HCT116 (cell line): ENCODE data around the gene C10orf105.

ENCODE experiments used
- CBX3 ChIP-seq: IDR thresholded peaks from 2 replicates; pipeline ENCODE4 v1.6.1; 2012; ENCODE audit warnings: low read depth
- EZH2 ChIP-seq: fragments of 200-600 bp; sonication (generic); IDR thresholded peaks from 2 replicates; pipeline ENCODE4 v1.6.1; 2017; ENCODE audit warnings: antibody characterized with exemption, mixed run types
- POLR2A ChIP-seq: IDR thresholded peaks from 2 replicates; pipeline ENCODE4 v1.7.0; 2011; ENCODE audit warnings: borderline replicate concordance; ENCODE audit not compliant: insufficient read depth, insufficient read length; ENCODE audit errors: extremely low read depth
- POLR2AphosphoS5 ChIP-seq: IDR thresholded peaks from 2 replicates; pipeline ENCODE4 v1.6.1; 2011; ENCODE audit warnings: mild to moderate bottlenecking, low read depth, low read length, moderate library complexity
- SIN3A ChIP-seq: IDR thresholded peaks from 2 replicates; pipeline ENCODE4 v1.6.1; 2012; ENCODE audit warnings: low read depth
- SP1 ChIP-seq: IDR thresholded peaks from 2 replicates; pipeline ENCODE4 v1.6.1; 2012; ENCODE audit warnings: low read depth
- YY1 ChIP-seq: IDR thresholded peaks from 2 replicates; pipeline ENCODE4 v1.6.1; 2011; ENCODE audit warnings: low read length, low read depth, moderate library complexity, mild to moderate bottlenecking; ENCODE audit not compliant: insufficient replicate concordance; ENCODE audit errors: extremely low read depth
- TF ChIP-seq, protein P1 (sequence below), 3 experiments: fragments of 200-600 bp in 1 of 3; sonication (generic) in 1 of 3; IDR thresholded peaks in 2 of 3; conservative IDR thresholded peaks in 1 of 3; 2 replicates each; pipeline ENCODE4 v1.5.1; 2012 to 2017; ENCODE audit warnings: low read depth in 2 of 3, low read length in 2 of 3, antibody characterized with exemption in 1 of 3, borderline replicate concordance in 1 of 3, control low read depth in 1 of 3, mild to moderate bottlenecking in 1 of 3, mixed read lengths in 1 of 3, mixed run types in 1 of 3, moderate library complexity in 1 of 3; ENCODE audit not compliant: insufficient read depth in 1 of 3
- TF ChIP-seq, protein P2 (sequence below): IDR thresholded peaks from 2 replicates; pipeline ENCODE4 v1.6.1; 2012
- TF ChIP-seq, protein P3 (sequence below): IDR thresholded peaks from 2 replicates; pipeline ENCODE4 v1.6.1; 2011; ENCODE audit warnings: mild to moderate bottlenecking, low read length, moderate library complexity; ENCODE audit not compliant: insufficient replicate concordance; ENCODE audit errors: extremely low read depth
- TF ChIP-seq, protein P4 (sequence below): IDR thresholded peaks from 2 replicates; pipeline ENCODE4 v1.6.1; 2012; ENCODE audit warnings: low read depth

DNA sequence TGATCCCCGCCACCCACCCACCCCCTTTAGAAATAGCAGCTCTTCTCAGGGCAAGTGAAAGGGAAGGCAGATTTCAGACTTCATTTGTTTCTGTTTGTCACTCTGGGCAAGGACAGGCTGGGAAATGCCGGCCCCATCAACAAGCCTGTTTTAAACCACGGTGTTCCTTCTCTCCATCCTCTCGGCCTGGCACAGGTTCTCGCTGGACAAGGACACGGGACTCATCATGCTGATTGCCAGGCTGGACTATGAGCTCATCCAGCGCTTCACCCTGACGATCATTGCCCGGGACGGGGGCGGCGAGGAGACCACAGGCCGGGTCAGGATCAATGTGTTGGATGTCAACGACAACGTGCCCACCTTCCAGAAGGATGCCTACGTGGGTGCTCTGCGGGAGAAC is 42.3 kb downstream of the C10orf105 start:
- TF ChIP-seq, protein P1, sequence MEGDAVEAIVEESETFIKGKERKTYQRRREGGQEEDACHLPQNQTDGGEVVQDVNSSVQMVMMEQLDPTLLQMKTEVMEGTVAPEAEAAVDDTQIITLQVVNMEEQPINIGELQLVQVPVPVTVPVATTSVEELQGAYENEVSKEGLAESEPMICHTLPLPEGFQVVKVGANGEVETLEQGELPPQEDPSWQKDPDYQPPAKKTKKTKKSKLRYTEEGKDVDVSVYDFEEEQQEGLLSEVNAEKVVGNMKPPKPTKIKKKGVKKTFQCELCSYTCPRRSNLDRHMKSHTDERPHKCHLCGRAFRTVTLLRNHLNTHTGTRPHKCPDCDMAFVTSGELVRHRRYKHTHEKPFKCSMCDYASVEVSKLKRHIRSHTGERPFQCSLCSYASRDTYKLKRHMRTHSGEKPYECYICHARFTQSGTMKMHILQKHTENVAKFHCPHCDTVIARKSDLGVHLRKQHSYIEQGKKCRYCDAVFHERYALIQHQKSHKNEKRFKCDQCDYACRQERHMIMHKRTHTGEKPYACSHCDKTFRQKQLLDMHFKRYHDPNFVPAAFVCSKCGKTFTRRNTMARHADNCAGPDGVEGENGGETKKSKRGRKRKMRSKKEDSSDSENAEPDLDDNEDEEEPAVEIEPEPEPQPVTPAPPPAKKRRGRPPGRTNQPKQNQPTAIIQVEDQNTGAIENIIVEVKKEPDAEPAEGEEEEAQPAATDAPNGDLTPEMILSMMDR (IDR thresholded peaks at IDR 0.05 in 2 of 3, conservative IDR thresholded peaks at IDR 0.05 in 1 of 3; ENCODE audit: borderline replicate concordance in 1 of 3, insufficient read depth in 1 of 3, low read depth in 2 of 3, low read length in 2 of 3): no peak
- TF ChIP-seq YY1 (no peak), POLR2A (no peak), EZH2 (no peak), SIN3A (no peak), POLR2AphosphoS5 (no peak), SP1 (no peak), CBX3 (no peak)
- TF ChIP-seq, protein P2, sequence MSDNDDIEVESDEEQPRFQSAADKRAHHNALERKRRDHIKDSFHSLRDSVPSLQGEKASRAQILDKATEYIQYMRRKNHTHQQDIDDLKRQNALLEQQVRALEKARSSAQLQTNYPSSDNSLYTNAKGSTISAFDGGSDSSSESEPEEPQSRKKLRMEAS: no peak
- TF ChIP-seq, protein P3, sequence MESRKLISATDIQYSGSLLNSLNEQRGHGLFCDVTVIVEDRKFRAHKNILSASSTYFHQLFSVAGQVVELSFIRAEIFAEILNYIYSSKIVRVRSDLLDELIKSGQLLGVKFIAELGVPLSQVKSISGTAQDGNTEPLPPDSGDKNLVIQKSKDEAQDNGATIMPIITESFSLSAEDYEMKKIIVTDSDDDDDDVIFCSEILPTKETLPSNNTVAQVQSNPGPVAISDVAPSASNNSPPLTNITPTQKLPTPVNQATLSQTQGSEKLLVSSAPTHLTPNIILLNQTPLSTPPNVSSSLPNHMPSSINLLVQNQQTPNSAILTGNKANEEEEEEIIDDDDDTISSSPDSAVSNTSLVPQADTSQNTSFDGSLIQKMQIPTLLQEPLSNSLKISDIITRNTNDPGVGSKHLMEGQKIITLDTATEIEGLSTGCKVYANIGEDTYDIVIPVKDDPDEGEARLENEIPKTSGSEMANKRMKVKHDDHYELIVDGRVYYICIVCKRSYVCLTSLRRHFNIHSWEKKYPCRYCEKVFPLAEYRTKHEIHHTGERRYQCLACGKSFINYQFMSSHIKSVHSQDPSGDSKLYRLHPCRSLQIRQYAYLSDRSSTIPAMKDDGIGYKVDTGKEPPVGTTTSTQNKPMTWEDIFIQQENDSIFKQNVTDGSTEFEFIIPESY: no peak
- TF ChIP-seq, protein P4, sequence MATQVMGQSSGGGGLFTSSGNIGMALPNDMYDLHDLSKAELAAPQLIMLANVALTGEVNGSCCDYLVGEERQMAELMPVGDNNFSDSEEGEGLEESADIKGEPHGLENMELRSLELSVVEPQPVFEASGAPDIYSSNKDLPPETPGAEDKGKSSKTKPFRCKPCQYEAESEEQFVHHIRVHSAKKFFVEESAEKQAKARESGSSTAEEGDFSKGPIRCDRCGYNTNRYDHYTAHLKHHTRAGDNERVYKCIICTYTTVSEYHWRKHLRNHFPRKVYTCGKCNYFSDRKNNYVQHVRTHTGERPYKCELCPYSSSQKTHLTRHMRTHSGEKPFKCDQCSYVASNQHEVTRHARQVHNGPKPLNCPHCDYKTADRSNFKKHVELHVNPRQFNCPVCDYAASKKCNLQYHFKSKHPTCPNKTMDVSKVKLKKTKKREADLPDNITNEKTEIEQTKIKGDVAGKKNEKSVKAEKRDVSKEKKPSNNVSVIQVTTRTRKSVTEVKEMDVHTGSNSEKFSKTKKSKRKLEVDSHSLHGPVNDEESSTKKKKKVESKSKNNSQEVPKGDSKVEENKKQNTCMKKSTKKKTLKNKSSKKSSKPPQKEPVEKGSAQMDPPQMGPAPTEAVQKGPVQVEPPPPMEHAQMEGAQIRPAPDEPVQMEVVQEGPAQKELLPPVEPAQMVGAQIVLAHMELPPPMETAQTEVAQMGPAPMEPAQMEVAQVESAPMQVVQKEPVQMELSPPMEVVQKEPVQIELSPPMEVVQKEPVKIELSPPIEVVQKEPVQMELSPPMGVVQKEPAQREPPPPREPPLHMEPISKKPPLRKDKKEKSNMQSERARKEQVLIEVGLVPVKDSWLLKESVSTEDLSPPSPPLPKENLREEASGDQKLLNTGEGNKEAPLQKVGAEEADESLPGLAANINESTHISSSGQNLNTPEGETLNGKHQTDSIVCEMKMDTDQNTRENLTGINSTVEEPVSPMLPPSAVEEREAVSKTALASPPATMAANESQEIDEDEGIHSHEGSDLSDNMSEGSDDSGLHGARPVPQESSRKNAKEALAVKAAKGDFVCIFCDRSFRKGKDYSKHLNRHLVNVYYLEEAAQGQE: no peak
